H1 (cell line): ENCODE measurements around the gene PRR5L. TPM values are rescaled to one million over a fixed set of nuclear protein-coding genes. Genes with fewer than 3 reads are reported as not detected.

Experiments used
- CTCF ChIA-PET: fragments of 300-600 bp; sonication (Branson Sonifier 250); formaldehyde crosslinking; loops from one replicate; lab custom pipeline; 2021; ENCODE audit not compliant: partially characterized antibody; lab: Charles Lee
- POLR2A ChIA-PET: fragments of 300-600 bp; sonication (Branson Sonifier 250); formaldehyde crosslinking; loops from one replicate; lab custom pipeline; 2021; ENCODE audit warnings: inconsistent platforms; ENCODE audit not compliant: partially characterized antibody; lab: Charles Lee
- DNase-seq, 2 experiments: peaks; one replicate each; pipeline versions ENCODE4 v3.0.0 to v3.0.0-alpha.2; 2010 to 2022; ENCODE audit warnings: low spot score in 2 of 2, low read depth in 1 of 2, mixed read lengths in 1 of 2
- FAIRE-seq: peaks from 2 replicates; lab custom pipeline; 2011; peaks lifted over from hg19 to GRCh38; lab: Jason Lieb, UNC
- H2AFZ ChIP-seq: 2 replicates; pipeline ENCODE4 v1.8.1; 2012; ENCODE audit warnings: low read length, inconsistent platforms
- H2AK5ac ChIP-seq: 2 replicates; pipeline ENCODE4 v1.6.1; 2013; ENCODE audit warnings: low read depth, low read length
- H2BK120ac ChIP-seq: replicated peaks from 2 replicates; pipeline ENCODE3; 2013; ENCODE audit warnings: low read depth, low read length, inconsistent platforms
- H2BK12ac ChIP-seq: 2 replicates; pipeline ENCODE4 v1.6.1; 2013; ENCODE audit warnings: low read depth, low read length
- H2BK15ac ChIP-seq: 2 replicates; pipeline ENCODE4 v1.6.1; 2013; ENCODE audit warnings: low read length
- H2BK20ac ChIP-seq: 2 replicates; pipeline ENCODE4 v1.6.1; 2013; ENCODE audit warnings: low read length
- H2BK5ac ChIP-seq: 2 replicates; pipeline ENCODE4 v1.6.1; 2013; ENCODE audit warnings: low read depth, low read length
- H3K14ac ChIP-seq: 2 replicates; pipeline ENCODE4 v1.6.1; 2013; ENCODE audit warnings: inconsistent platforms; ENCODE audit not compliant: insufficient read length
- H3K18ac ChIP-seq: 2 replicates; pipeline ENCODE4 v1.6.1; 2013; ENCODE audit warnings: low read length; ENCODE audit errors: extremely low read depth
- H3K23ac ChIP-seq: 2 replicates; pipeline ENCODE4 v1.6.1; 2013; ENCODE audit warnings: inconsistent platforms; ENCODE audit not compliant: insufficient read length
- H3K23me2 ChIP-seq: 2 replicates; pipeline ENCODE4 v1.6.1; 2013; ENCODE audit warnings: low read depth, low read length
- H3K27ac ChIP-seq: 2 replicates; pipeline ENCODE4 v1.6.1; 2011; ENCODE audit warnings: low read depth, low read length, inconsistent platforms
- H3K27me3 ChIP-seq, 4 experiments: replicated peaks in 1 of 4; 1 replicate in 1 of 4; 2 replicates in 3 of 4; pipeline versions ENCODE4 v1.6.1 to v1.8.1; 2011 to 2013; ENCODE audit warnings: low read length in 3 of 4, mild to moderate bottlenecking in 3 of 4, inconsistent platforms in 2 of 4, mixed read lengths in 2 of 4, moderate library complexity in 1 of 4; ENCODE audit not compliant: control insufficient read depth in 3 of 4, insufficient read depth in 3 of 4; ENCODE audit errors: extremely low read depth in 1 of 4
- H3K36me3 ChIP-seq, 4 experiments: 2 replicates each; pipeline versions ENCODE4 v1.6.1 to v1.8.1; 2011 to 2013; ENCODE audit warnings: mild to moderate bottlenecking in 4 of 4, low read length in 3 of 4, moderate library complexity in 2 of 4, control low read depth in 1 of 4, inconsistent platforms in 1 of 4; ENCODE audit not compliant: insufficient read depth in 4 of 4, control insufficient read depth in 2 of 4
- H3K4ac ChIP-seq: replicated peaks from 2 replicates; pipeline ENCODE3; 2013; ENCODE audit warnings: low read length, low read depth, mixed read lengths, inconsistent platforms; ENCODE audit not compliant: insufficient read length
- H3K4me1 ChIP-seq, 4 experiments: replicated peaks in 1 of 4; 1 replicate in 1 of 4; 2 replicates in 3 of 4; pipeline versions ENCODE4 v1.6.1 to v1.8.1; 2011 to 2013; ENCODE audit warnings: low read length in 3 of 4, inconsistent platforms in 2 of 4, mixed read lengths in 1 of 4; ENCODE audit not compliant: insufficient read depth in 4 of 4, control insufficient read depth in 3 of 4
- H3K4me2 ChIP-seq, 2 experiments: 2 replicates each; pipeline versions ENCODE4 v1.6.1 to v1.8.1; 2011 to 2013; ENCODE audit warnings: low read depth in 2 of 2, low read length in 2 of 2, control low read depth in 1 of 2, inconsistent platforms in 1 of 2, mild to moderate bottlenecking in 1 of 2; ENCODE audit not compliant: insufficient read depth in 1 of 2
- H3K4me3 ChIP-seq, 4 experiments: fragments of 200-600, 300-600 bp in 1 of 4; sonication (generic), shearing (Covaris generic), sonication (Bioruptor Twin) in 1 of 4; 2 replicates each; pipeline versions ENCODE4 v1.5.1 to v1.8.1; 2011 to 2016; ENCODE audit warnings: low read length in 4 of 4, low read depth in 3 of 4, control low read depth in 2 of 4, inconsistent platforms in 2 of 4, mild to moderate bottlenecking in 2 of 4, mixed read lengths in 1 of 4, moderate library complexity in 1 of 4; ENCODE audit not compliant: insufficient read depth in 2 of 4; ENCODE audit errors: extremely low read depth in 1 of 4
- H3K56ac ChIP-seq: replicated peaks from 2 replicates; pipeline ENCODE3; 2013; ENCODE audit warnings: low read depth, mild to moderate bottlenecking, mixed read lengths, low read length, inconsistent platforms; ENCODE audit not compliant: insufficient read length
- H3K79me1 ChIP-seq: 2 replicates; pipeline ENCODE4 v1.6.1; 2013; ENCODE audit warnings: low read depth, low read length, control low read depth
- H3K79me2 ChIP-seq, 2 experiments: 2 replicates each; pipeline versions ENCODE4 v1.6.1 to v1.8.1; 2012 to 2013; ENCODE audit warnings: low read length in 2 of 2, mild to moderate bottlenecking in 2 of 2, inconsistent platforms in 1 of 2; ENCODE audit not compliant: insufficient read depth in 2 of 2, control insufficient read depth in 1 of 2
- H3K9ac ChIP-seq, 4 experiments: replicated peaks in 1 of 4; 1 replicate in 1 of 4; 2 replicates in 3 of 4; pipeline versions ENCODE4 v1.6.1 to v1.8.1; 2011 to 2013; ENCODE audit warnings: low read depth in 3 of 4, low read length in 3 of 4, control low read depth in 2 of 4, mild to moderate bottlenecking in 2 of 4, moderate library complexity in 2 of 4, inconsistent platforms in 1 of 4; ENCODE audit errors: extremely low read depth in 1 of 4
- H3K9me3 ChIP-seq, 2 experiments: 2 replicates each; pipeline versions ENCODE4 v1.6.1 to v1.8.1; 2012 to 2013; ENCODE audit warnings: mild to moderate bottlenecking in 2 of 2, moderate library complexity in 2 of 2, control low read depth in 1 of 2, inconsistent platforms in 1 of 2, low read depth in 1 of 2, low read length in 1 of 2, mixed read lengths in 1 of 2; ENCODE audit not compliant: insufficient read depth in 2 of 2
- H4K20me1 ChIP-seq, 2 experiments: replicated peaks in 1 of 2; 2 replicates each; pipeline versions ENCODE3 to v1.8.1; 2011 to 2013; ENCODE audit warnings: inconsistent platforms in 2 of 2, low read length in 2 of 2, mild to moderate bottlenecking in 1 of 2; ENCODE audit not compliant: insufficient read depth in 2 of 2, control insufficient read depth in 1 of 2
- H4K5ac ChIP-seq: 2 replicates; pipeline ENCODE4 v1.6.1; 2013; ENCODE audit warnings: low read length, low read depth, mixed read lengths, inconsistent platforms; ENCODE audit not compliant: insufficient read length
- H4K8ac ChIP-seq: 2 replicates; pipeline ENCODE4 v1.8.0; 2013; ENCODE audit warnings: mild to moderate bottlenecking, moderate library complexity, low read length, inconsistent platforms; ENCODE audit not compliant: insufficient read depth; ENCODE audit errors: extremely low read depth
- H4K91ac ChIP-seq: replicated peaks from 2 replicates; pipeline ENCODE3; 2013; ENCODE audit warnings: low read length, mixed read lengths, inconsistent platforms; ENCODE audit not compliant: insufficient read length
- ASH2L ChIP-seq: fragments of 200-600, 300-600 bp; sonication (generic); IDR thresholded peaks from one replicate; pipeline ENCODE4 v1.7.1; 2017; ENCODE audit warnings: low read length
- ATF2 ChIP-seq: IDR thresholded peaks from 2 replicates; pipeline ENCODE4 v1.6.1; 2012; ENCODE audit warnings: low read length, inconsistent platforms
- EGR1 ChIP-seq: IDR thresholded peaks from 2 replicates; pipeline ENCODE4 v1.6.1; 2011; ENCODE audit warnings: low read depth, low read length, borderline replicate concordance
- JUND ChIP-seq: IDR thresholded peaks from 2 replicates; pipeline ENCODE4 v1.6.1; 2011; ENCODE audit warnings: mild to moderate bottlenecking, improper control_type of control experiment, low read length
- POLR2A ChIP-seq, 2 experiments: IDR thresholded peaks; 1 replicate in 1 of 2; 2 replicates in 1 of 2; pipeline ENCODE4 v1.6.1; 2011; ENCODE audit warnings: low read depth in 2 of 2, low read length in 2 of 2, mild to moderate bottlenecking in 2 of 2; ENCODE audit errors: control extremely low read depth in 1 of 2
- RNF2 ChIP-seq: fragments of 200-900, 300-1000 bp; sonication (generic); IDR thresholded peaks from 2 replicates; pipeline ENCODE4 v1.7.1; 2016; ENCODE audit warnings: borderline replicate concordance, low read depth, mild to moderate bottlenecking, antibody characterized with exemption, low read length; ENCODE audit not compliant: poor library complexity, severe bottlenecking; ENCODE audit errors: missing control alignments
- RXRA ChIP-seq: IDR thresholded peaks from 2 replicates; pipeline ENCODE4 v1.6.1; 2011; ENCODE audit warnings: low read depth, mild to moderate bottlenecking, low read length, moderate library complexity; ENCODE audit not compliant: insufficient read depth
- SIX5 ChIP-seq: IDR thresholded peaks from 2 replicates; pipeline ENCODE4 v1.6.1; 2011; ENCODE audit warnings: mild to moderate bottlenecking, low read depth, low read length
- SUZ12 ChIP-seq: fragments of 200-600 bp; sonication (generic); IDR thresholded peaks from 2 replicates; pipeline ENCODE4 v1.6.1; 2012; ENCODE audit warnings: mild to moderate bottlenecking, inconsistent platforms, low read length, moderate library complexity, mixed read lengths
- TBP ChIP-seq: IDR thresholded peaks from 2 replicates; pipeline ENCODE4 v1.6.1; 2011; ENCODE audit warnings: low read depth, low read length, improper control_type of control experiment
- YY1 ChIP-seq: IDR thresholded peaks from 2 replicates; pipeline ENCODE4 v1.6.1; 2011; ENCODE audit warnings: low read depth, mild to moderate bottlenecking, low read length
- WGBS, 2 experiments: shearing (Covaris generic) in 1 of 2; methylation state at CpG; one replicate each; pipeline versions ENCODE4 v1.1.6 to v1.1.7; 2013 to 2015; ENCODE audit warnings: low lambda C conversion rate in 2 of 2, mixed read lengths in 2 of 2, inconsistent platforms in 1 of 2, low coverage in 1 of 2, missing lambda C conversion rate in 1 of 2; ENCODE audit not compliant: insufficient replicate concordance in 2 of 2, insufficient coverage in 1 of 2, insufficient read length in 1 of 2; ENCODE audit errors: extremely low coverage in 1 of 2, missing lambda C conversion rate in 1 of 2; 5-methylcytosine and 5-hydroxymethylcytosine counted together
- polyA plus RNA-seq, 7 experiments: library from polyadenylated mRNA; depleted of rRNA in 3 of 7; stranded (reverse) in 5 of 7; unstranded in 2 of 7; fragments of >200 nt in 5 of 7; fragments of 200-250 nt in 2 of 7; gene quantifications; 1 replicate in 5 of 7; 2 replicates in 1 of 7; 4 replicates in 1 of 7; pipeline versions ENCODE4 v1.2.1 to v1.2.3, GENCODE V29; 2011 to 2013; ENCODE audit warnings: missing spikeins in 2 of 7, mixed read lengths in 2 of 7
- total RNA-seq: library from RNA; stranded (reverse); fragmentation: NEBNext Ultra II Directional; extraction: Animal tissue kit (Norgen Biotek cat#: 25700); gene quantifications from 2 replicates; pipeline ENCODE4 v1.2.1, GENCODE V29; 2021

Gene PRR5L
- total and polyA plus RNA-seq, 2 of the 8 experiments (the other 6 are each of a cell fraction or from before 2014, with no cell fraction given), result 6.6 to 10.1 TPM

GRCh38 chr11:36451681-36452080 lies 155.6 kb downstream of the PRR5L start:
- Histone ChIP-seq H2BK120ac (no peak overlapping the region), H2BK5ac (no peak overlapping the region), H3K4ac (no peak overlapping the region), H3K18ac (no peak overlapping the region), H2BK12ac (no peak overlapping the region), H3K56ac (no peak overlapping the region), H4K20me1 (no peaks in the 10 kb centered on the region), H3K23ac (no peak overlapping the region), H3K9ac (no peak overlapping the region), H3K79me2 (no peaks in the 10 kb centered on the region), H3K4me1 (peaks cover 0 to 20% (median 11%) of the 10 kb centered on the region in 4 experiments; a peak in 6 of 7 replicates), H3K9me3 (no peaks in the 10 kb centered on the region), H3K27me3 (no peaks in the 10 kb centered on the region), H2AFZ (no peak overlapping the region), H2AK5ac (no peak overlapping the region), H3K79me1 (no peaks in the 10 kb centered on the region), H3K4me3 (no peak overlapping the region), H2BK20ac (no peak overlapping the region), H3K36me3 (peaks cover 0 to 5% (median under 1%) of the 10 kb centered on the region in 4 experiments; a peak in 2 of 8 replicates), H3K14ac (no peak overlapping the region), H4K91ac (no peak overlapping the region), H2BK15ac (no peak overlapping the region), H3K23me2 (no peaks in the 10 kb centered on the region), H4K5ac (no peak overlapping the region), H3K27ac (no peak overlapping the region), H3K4me2 (no peak overlapping the region), H4K8ac (no peak overlapping the region)
- ChIA-PET CTCF (interaction anchor here (1.2 to 5.6 kb wide), 4 partner anchors 15 to 160 kb away, joined by 3 to 59 read pairs (median 14); no protein-coding TSS in a partner anchor), POLR2A (interaction anchor here (1.1 kb wide), 1 partner anchor 838 kb away, joined by 3 read pairs; no protein-coding TSS in a partner anchor)
- WGBS, 2 experiments, result 83% methylated on average over 1 of the region's 1 CpG; no CpG with 5 or more reads in 1 of the 2 experiments
- DNase-seq (no peak), FAIRE-seq (no peak)
- TF ChIP-seq YY1 (no peak), POLR2A (IDR thresholded peaks at IDR 0.05; ENCODE audit: control extremely low read depth in 1 of 2, low read depth in 2 of 2, low read length in 2 of 2) (no peak), RNF2 (no peak), ATF2 (no peak), JUND (no peak), SIX5 (no peak), ASH2L (no peak), RXRA (no peak), SUZ12 (no peak), EGR1 (no peak), TBP (no peak)
